KBM-7 (cell line): ENCODE data around the gene CEACAM19.
"Not testable (repeated sequence)": the region's sequence is repeated elsewhere in the genome, so short reads cannot be mapped to it uniquely, and the experiment has no call there.

Experiments used
- DNase-seq: peaks from one replicate; pipeline ENCODE4 v3.0.0-alpha.2; 2015
- in situ Hi-C: fragments of 300-500 bp; cut with MboI; formaldehyde crosslinking; loops from 2 replicates; pipeline ENCODE4 v1.14.3; 2020; ENCODE audit warnings: low sequenced_read_pairs, low pct_unique_long_range_greater_than_20kb, mixed read lengths

CEACAM19 gene

DNA sequence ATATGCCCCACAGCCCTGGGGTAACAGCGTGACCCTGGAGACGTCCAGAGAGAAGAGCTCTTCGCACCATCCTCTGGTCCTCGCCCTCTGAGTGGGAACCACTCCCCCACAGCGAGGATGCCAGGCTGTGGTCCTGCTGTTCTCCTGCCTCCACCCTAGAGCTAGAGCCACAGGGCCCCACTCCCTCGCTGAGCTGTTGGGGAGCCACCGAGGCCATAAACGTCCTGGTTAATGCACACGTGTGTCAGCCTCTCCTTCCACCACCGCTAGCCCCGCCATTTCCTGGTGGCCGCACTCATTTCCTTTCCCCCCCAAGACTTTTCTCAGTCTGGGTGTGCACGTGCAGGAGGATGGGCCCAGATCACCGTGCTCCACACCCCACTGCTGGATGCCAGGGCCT is 39.2 kb downstream of the CEACAM19 start:
- no peak for DNase-seq
- in situ Hi-C loops: no loop called here

DNA sequence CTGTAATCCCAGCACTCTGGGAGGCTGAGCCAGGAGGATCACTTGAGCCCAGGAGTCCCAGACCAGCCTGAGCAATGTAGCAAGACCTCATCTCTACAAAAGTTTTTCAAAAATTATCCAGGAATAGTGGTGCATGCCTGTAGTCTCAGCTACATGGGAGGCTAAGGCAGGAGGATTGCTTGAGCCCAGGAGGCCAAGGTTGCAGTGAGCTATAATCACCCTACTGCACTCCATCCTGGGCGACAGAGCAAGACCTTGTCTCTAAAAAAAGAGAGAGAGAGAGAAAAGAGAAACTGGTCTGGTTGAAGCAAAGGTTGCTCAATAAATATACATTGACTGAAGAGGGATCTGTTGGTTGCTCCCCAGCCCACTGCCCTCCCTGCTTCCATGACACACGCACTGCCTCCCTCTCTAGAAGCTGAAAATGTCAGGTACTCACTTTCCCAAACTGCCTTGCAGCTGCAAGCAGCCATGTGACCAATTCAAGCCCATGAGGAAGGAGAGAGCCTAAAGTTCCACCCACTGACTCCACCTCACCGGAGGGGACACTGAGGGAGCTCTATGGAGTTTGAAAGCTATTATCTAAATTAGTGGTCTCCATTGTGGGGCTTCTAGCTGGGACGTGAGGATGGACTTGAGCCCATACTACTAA is 41.7 kb downstream of the CEACAM19 start:
- in situ Hi-C loops: no loop called here
- no peak for DNase-seq

DNA sequence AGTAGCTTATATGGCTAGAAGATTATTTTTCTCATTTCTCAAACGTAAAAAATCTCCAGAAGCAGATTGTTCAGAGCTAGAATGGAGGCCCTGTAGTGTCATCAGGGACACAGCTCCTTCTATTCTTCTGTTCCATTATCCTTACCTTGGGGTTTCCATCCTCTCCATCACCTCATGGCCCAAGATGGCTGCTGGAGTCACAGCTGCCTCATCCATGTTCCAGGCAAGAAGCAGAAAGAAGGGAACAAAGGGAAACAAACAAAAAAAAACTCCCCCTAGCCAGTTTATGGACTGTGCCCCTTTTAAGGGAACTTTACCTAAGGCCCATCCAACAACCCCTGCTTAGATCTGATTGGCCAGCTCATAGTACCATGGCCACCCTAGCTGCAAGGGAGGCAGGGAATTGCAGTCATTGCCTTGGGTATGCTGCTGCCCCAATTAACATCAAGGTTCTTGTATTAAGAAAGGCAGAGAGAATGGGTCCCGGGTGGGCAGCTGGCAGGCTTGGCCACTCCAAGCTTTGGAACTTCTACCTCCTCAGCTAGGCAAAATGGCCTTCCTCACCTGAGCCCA is 43.4 kb downstream of the CEACAM19 start:
- in situ Hi-C loops: no loop called here
- DNase-seq: no peak

DNA sequence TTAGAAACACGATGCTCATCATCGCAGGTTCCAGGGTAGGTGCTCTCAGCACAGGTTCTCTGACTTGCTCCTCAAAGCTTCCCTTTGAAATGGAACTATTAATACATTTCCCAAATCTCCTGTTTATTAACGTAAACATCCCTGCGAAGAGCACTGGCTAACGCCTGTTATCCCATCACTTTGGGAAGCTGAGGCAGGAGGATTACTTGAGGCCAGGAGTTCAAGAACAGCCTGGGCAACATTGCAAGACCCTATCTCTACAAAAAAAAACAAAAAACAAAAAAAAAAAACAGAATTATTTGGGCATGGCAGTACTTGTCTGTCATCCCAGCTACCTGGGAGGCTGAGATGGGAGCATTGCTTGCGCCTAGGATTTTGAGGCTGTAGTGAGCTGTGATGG is 46.3 kb downstream of the CEACAM19 start:
- no peak for DNase-seq
- in situ Hi-C loops: no loop called here

DNA sequence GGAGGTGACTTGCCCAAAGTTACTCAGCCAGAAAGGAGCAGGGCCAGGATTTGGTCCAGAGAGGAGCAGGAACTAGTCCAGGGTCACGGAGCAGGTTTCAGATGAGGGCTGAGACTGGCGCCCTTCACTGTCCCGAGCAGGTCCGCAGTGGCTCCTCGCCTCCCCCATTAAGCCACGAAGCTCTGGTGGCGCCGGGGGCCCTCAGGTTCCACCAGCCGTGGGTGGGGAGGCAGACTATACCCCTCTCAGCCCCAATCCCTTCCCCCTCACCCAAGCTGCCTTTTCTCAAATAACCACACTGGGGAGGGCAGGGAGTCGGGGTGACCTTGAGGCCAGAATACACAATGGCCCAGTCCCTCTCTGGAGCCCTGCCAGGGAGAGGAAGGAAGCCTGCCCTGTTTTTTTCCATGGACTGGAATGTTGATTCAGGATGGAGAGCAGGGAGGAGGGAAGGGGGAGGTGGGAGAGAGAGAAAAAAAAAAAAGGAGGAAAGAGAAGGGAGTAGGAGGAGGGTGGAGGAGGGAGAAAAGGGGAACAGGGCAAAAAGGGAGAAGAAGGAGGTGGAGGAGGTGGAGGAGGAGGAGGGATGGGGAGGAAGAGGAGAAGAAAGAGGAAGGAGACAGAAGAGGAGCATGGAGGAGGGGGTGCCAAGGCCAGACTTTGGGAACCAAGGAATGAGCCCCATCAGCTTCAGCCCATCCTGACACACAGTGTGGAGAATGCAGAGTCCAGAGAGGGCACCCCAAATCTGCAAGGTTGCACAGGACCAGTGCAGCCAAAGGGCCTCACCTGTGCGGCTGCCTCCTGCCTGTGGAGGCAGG is 47.4 kb downstream of the CEACAM19 start:
- in situ Hi-C loops: no loop called here
- peak; percentile 44 for DNase-seq

DNA sequence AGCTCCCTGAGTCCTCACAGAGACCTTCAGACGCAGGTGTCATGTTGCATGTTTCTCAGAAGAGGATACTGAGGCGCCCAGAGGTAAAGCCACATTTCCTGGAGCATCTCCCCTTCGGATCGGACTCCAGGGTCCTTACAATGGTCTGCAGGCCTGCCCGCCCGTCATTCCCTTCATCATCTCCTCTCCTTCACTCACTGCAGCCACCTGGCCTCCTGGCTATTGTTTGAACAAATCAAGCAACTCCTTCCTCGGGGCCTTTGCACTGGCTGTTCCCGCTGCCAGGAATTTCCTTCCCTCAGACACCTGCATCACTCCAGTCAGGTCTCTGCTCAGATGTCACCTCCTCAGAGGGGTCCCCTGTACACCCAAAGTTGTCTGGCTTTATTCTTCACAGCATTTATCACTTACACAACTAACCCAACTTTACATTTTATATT is 48.0 kb downstream of the CEACAM19 start:
- in situ Hi-C loops: no loop called here
- DNase-seq: no peak

DNA sequence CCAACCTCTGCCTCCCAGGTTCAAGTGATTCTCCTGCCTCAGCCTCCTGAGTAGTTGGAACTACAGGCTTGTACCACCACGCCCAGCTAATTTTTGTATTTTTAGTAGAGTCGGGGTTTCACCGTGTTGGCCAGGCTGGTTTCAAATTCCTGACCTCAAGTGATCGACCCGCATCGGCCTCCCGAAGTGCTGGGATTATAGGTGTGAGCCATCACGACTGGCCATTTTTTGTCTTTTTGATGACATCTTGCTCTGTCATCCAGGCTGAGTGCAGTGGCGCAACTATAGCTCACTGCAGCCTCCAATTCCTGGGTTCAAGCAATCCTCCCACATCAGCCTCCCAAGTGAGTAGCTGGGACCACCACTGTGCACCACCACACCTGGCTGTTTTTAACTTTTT is 49.1 kb downstream of the CEACAM19 start:
- DNase-seq, in situ Hi-C loops: not testable (repeated sequence)

DNA sequence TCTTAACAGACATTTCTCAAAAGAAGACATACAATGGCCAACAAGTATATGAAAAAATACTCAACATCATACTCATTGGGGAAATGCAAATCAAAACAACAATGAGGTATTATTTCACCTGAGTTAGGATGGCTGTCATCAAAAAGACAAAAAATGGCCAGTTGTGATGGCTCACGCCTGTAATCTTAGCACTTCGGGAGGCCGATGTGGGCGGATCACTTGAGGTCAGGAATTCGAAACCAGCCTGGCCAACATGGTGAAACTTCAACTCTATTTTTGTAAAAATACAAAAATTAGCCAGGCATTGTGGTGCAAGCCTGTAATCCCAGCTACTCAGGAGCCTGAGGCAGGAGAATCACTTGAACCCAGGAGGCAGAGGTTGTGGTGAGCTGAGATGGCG is 49.7 kb downstream of the CEACAM19 start:
- in situ Hi-C loops: no loop called here

DNA sequence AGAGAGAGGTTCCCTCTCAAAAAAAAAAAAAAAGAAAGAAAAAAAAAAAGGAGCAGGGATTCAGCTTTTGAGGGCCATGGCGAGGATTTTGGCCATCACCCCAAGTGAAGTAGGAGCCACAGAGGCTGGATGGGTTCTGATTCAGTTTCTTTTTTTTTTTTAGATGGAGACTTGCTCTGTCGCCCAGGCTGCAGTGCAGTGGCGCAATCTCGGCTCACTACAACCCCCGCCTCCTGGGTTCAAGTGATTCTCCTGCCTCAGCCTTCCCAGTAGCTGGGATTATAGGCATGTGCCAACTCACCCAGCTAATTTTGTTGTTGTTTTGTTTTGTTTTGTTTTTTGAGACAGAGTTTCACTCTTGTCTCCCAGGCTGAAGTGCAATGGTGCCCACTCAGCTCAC is 50.1 kb downstream of the CEACAM19 start:
- in situ Hi-C loops, DNase-seq: not testable (repeated sequence)

More for the DNA sequence above, 49.7 kb downstream of the CEACAM19 start:
- DNase-seq: no peak

DNA sequence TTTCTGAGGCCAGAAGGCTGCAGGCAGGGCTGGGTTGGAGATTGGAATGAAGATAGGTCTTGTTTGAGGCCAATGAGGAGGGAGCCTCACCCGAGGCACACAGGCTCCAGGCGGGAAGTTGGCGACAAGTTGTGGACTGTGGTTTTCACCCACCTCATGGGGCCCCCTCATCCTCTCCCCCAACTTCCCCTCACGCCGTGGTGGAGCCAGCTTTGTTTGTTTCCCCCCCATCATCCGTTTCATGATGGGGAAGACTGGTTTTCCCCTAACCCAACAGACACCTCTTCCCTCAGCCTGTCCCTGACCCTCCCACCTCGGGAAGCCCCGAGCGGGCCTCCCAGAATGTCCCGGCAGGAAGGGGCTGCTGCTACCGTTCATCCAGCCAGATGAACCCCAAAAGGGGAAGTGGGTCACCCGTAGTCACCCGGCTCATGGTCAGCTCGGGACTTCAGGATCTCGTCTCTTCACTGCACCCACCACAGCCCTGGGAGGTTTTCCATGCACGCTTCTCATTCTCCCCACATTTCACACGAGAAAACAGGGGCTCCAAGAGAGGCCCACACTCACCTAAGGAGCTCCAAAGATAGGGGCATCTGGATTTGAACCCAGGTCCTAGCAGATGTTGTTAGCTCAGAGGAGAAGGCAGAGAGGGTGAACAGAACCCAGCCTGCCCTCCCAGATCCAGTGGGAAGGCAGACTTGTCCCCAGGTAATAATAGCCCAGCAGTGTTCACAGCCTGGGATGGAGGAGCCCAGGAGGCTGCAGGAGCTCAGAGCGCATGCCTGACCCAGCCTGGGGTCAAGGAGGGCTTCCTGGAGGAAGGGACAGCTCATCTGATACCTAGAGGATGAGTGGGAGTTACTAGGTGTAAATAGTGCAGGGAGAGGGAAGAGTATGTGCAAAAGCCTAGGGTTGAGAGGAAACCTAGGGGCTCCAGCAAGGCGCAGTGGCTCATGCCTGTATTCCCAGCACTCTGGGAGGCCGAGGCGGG is 51.1 kb downstream of the CEACAM19 start:
- in situ Hi-C loops: no loop called here
- DNase-seq: peak; percentile 96

DNA sequence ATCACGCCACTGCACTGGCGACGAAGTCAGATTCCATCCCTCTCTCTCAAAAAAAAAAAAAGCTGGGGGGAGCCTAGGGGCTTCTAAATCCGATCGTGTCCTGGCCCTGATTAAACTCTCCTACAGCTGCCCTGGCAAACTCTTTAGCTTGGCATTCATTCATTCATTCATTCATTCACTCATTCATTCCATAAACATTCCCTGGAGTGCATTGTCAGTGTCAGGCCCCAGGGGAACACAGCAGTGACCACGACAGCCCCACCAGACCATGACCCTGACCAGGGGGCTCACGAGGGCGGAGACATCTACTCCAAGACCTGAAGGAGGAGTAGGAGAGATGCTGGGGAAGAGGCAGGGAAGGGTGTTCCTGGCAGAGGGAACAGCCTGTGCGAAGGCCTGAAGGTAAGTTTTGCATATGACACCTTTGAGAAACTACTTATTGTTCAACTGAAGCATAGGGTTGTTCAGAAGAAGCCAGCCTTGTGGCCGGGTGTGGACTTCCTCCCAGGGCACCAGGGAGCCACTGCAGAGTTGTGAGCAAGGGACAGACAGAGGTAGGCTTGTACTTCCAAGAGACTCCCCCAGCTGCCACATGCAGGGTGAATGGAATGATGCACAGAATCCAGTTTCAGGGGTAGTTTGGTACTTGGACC is 52.1 kb downstream of the CEACAM19 start:
- DNase-seq: no peak
- in situ Hi-C loops: no loop called here

DNA sequence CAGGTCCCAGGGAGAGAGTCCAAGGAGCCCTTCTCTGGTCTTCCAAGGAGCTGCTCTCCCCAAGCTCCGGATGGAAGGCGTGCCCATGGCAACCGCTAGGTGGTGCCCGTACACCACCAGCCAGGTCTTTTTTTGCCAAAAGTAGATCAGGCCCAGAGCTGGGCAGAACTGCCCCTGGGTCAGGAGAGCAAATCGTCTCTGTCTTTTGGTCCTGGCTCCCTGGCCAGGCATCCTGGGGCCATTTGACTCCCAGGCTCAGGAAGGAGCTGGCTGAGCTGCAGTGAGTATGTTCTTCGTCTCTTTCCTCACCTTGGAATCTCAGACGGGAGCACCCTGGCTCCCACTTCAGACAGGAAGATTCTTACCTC is 52.7 kb downstream of the CEACAM19 start:
- in situ Hi-C loops: no loop called here
- DNase-seq: peak; percentile 91

DNA sequence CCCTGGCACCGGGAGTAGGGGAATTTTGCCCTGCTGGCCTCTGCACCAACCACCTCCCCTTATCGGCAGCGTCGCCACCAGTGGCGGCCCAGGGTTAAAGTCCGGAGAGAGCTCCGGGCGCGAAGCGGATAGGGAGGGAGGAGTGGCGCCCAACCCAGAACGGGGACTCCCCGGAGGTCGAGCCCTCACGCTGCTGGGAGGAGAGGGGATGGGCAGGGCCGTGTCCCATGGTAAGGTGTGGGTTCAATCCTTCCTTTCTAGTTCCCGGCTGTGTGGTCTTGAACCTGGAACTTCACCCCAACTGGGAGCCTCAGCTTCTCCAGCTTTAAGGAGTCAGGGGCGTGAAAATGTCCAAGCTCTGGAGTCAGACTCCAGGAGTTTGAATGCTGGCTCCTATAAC is 54.0 kb downstream of the CEACAM19 start:
- DNase-seq: no peak

DNA sequence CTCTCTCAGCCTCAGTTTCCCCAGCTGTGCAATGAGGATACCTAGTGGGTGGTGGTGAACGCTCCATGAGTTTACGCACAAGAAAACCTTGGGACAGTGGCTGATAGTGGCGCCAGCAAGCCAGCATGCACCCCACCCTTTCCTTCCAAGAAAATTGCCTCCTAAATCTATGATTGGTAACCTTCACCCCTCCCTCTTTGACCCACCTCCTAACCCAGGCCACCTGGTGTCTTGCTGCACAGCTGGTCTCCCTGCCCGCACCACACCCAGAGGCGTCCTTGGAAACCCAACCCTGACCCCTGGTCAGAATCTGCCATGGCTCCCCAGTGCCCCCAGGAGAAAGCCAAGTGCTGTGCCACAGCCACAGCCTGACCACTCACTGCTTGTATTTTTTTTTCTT is 54.4 kb downstream of the CEACAM19 start:
- in situ Hi-C loops: no loop called here
- no peak for DNase-seq

More for the DNA sequence above, 54.0 kb downstream of the CEACAM19 start:
- in situ Hi-C loops: no loop called here

DNA sequence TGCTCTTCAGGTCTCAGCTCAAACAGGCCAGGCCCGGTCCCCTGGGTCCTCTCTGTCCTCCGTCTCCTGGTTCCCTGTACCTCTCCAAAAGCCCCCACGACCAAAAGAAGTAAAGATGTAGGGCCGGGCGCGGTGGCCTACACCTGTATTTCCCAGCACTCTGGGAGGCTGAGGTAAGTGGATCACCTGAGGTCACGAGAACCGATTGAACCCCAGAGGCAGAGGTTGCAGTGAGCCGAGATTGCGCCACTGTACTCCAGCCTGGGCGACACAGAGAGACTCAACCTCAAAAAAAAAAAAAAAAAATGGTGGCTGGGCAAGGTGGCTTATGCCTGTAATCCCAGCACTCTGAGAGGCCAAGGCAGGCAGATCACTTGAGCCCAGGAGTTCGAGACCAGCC is 55.2 kb downstream of the CEACAM19 start:
- in situ Hi-C loops: no loop called here
- no peak for DNase-seq

DNA sequence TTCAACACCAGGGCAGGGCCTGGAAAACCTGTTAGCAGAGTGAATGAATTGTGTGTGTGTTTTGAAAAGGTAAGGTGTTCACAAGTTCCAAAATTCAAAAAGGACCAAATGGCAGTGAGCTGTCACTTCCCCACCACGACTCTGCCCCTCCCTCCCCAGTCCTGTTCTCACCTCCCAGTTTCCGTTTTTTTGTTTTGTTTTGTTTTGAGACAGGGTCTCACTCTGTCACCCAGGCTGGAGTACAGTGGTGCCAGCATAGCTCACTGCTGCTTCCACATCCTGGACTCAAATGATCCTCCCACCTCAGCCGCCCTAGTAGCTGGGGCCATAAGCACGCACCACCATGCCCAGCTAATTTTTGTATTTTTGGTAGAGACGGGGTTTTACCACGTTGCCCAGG is 56.9 kb downstream of the CEACAM19 start:
- in situ Hi-C loops: no loop called here
- DNase-seq: peak; percentile 51

DNA sequence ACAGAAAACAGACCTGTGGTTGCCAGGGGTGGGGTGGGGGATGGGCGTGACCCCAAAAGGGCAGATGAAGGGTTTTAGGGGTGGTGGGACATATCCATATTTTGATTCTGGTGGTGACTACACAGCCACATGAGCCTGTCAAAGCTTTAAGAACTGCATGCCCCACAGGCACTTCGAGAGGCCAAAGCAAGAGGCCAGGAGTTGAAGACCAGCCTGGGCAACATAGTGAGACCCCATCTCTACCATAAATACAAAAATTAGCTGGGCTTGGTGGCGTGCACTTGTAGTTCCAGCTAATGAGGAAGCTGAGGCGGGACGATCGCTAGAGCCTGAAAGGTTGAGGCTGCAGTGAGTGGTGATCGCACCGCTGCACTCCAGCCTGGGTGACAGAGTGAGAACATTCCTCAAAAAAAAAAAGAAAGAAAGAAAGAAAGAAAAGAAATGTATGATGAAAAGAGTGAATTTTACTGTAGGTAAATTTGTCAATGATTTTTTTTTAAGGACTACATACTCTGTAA is 58.3 kb downstream of the CEACAM19 start:
- DNase-seq: no peak
- in situ Hi-C loops: no loop called here

DNA sequence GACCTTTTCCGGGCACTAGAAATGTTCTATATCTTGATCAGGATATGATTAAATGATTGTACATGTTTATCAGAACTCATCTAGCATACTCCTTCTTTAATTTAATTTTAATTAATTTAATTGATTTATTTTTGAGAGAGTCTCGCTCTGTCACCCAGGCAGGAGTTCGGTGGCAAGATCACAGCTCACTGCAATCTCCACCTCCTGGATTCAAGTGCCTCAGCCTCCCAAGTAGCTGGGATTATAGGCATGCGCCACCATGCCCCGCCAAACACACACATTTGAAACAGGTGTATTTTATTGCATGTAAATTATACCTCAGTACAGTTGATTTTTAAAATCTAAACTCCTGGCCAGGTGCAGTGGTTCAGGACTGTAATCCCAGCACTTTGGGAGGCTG is 59.8 kb downstream of the CEACAM19 start:
- in situ Hi-C loops: no loop called here
- no peak for DNase-seq

DNA sequence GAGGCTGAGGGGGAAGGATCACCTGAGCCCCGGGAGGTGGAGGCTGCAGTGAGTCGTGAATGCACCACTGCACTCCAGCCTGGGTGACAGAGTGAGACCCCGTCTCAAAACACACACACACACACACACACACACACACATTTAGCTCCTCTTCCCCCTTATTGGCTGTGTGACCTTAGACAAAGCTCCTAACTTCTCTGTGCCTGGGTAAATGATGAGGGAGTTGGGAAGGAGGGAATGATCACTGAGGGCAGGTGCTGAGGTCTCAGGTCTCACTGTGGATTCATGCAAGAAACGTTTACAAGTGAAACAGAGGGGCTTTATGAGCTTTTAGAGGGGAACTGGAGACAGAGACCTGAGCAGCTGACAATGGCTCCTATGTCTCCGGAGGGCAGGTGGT is 60.3 kb downstream of the CEACAM19 start:
- in situ Hi-C loops: no loop called here

More for the DNA sequence above, 60.3 kb downstream of the CEACAM19 start:
- no peak for DNase-seq
